ENCODE results near the gene DLGAP1. TPM values are rescaled to one million over a fixed set of nuclear protein-coding genes. Genes with fewer than 3 reads are reported as not detected.

Gene DLGAP1
- total RNA-seq, 3 donors from 2014 or later (not counting 1 experiment from before 2014, with no cell fraction given) = not detected

- no peak overlapping the region for H3K4me3 ChIP-seq (ENCODE audit: low read length)
- Mint-ChIP-seq H3K27ac (no peak overlapping the region), H3K27me3 (ENCODE audit: low read depth in 2 of 2) (peaks cover 9 to 11% of the 10 kb centered on the region in 2 donors), H3K4me3 (no peak overlapping the region), H3K4me1 (peaks cover 15 to 16% of the 10 kb centered on the region in 2 donors), H3K9me3 (no peaks in the 10 kb centered on the region), H3K36me3 (no peaks in the 10 kb centered on the region)
- peaks cover 12% of the 10 kb centered on the region for H3K4me1 ChIP-seq (ENCODE audit: control insufficient read depth, insufficient read depth, low read length)
- 94% methylated on average over 5 of the region's 5 CpGs for WGBS (ENCODE audit: insufficient coverage)
- no peak for DNase-seq
- TF ChIP-seq, protein P1, sequence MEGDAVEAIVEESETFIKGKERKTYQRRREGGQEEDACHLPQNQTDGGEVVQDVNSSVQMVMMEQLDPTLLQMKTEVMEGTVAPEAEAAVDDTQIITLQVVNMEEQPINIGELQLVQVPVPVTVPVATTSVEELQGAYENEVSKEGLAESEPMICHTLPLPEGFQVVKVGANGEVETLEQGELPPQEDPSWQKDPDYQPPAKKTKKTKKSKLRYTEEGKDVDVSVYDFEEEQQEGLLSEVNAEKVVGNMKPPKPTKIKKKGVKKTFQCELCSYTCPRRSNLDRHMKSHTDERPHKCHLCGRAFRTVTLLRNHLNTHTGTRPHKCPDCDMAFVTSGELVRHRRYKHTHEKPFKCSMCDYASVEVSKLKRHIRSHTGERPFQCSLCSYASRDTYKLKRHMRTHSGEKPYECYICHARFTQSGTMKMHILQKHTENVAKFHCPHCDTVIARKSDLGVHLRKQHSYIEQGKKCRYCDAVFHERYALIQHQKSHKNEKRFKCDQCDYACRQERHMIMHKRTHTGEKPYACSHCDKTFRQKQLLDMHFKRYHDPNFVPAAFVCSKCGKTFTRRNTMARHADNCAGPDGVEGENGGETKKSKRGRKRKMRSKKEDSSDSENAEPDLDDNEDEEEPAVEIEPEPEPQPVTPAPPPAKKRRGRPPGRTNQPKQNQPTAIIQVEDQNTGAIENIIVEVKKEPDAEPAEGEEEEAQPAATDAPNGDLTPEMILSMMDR (IDR thresholded peaks at IDR 0.05) = no peak
- no peaks in the 10 kb centered on the region for H3K27me3 ChIP-seq (ENCODE audit: control insufficient read depth, insufficient read depth, low read length)
- no peak for ATAC-seq
- intact Hi-C loops (cut with micrococcal nuclease) = no loop called here
- H3K27ac ChIP-seq (ENCODE audit: low read length) = no peak overlapping the region
- H3K36me3 ChIP-seq (ENCODE audit: control insufficient read depth, insufficient read depth, low read length) = no peaks in the 10 kb centered on the region
- H3K9me3 ChIP-seq (ENCODE audit: control insufficient read depth, insufficient read depth, low read length) = peaks cover 2% of the 10 kb centered on the region
These were observed 930.4 kb downstream of the DLGAP1 start for GRCh38 chr18:3524706-3525105.

- peaks cover 9 to 21% of the 10 kb centered on the region in 2 donors for H3K27me3 Mint-ChIP-seq (ENCODE audit: low read depth in 2 of 2)
- H3K9me3 Mint-ChIP-seq = no peaks in the 10 kb centered on the region
- Histone ChIP-seq H3K27ac (ENCODE audit: low read length) (no peak overlapping the region), H3K4me3 (ENCODE audit: low read length) (no peak overlapping the region), H3K27me3 (ENCODE audit: control insufficient read depth, insufficient read depth, low read length) (no peaks in the 10 kb centered on the region), H3K4me1 (ENCODE audit: control insufficient read depth, insufficient read depth, low read length) (peaks cover under 1% of the 10 kb centered on the region), H3K36me3 (ENCODE audit: control insufficient read depth, insufficient read depth, low read length) (no peaks in the 10 kb centered on the region), H3K9me3 (ENCODE audit: control insufficient read depth, insufficient read depth, low read length) (peaks cover 2% of the 10 kb centered on the region)
- peaks cover under 1% of the 10 kb centered on the region in 2 donors for H3K4me1 Mint-ChIP-seq
- H3K27ac Mint-ChIP-seq = no peak overlapping the region
- DNase-seq (no peak), ATAC-seq (no peak)
- WGBS (ENCODE audit: insufficient coverage) = 95% methylated on average over 11 of the region's 11 CpGs
- intact Hi-C loops (cut with micrococcal nuclease) = no loop called here
- H3K36me3 Mint-ChIP-seq = no peaks in the 10 kb centered on the region
- TF ChIP-seq, protein P1 (IDR thresholded peaks at IDR 0.05) = no peak
- no peak overlapping the region for H3K4me3 Mint-ChIP-seq
These were observed 934.6 kb downstream of the DLGAP1 start for GRCh38 chr18:3520230-3521085.

GRCh38 chr18:3514312-3515216 lies 940.5 kb downstream of the DLGAP1 start:
- H3K9me3 ChIP-seq (ENCODE audit: control insufficient read depth, insufficient read depth, low read length) = no peaks in the 10 kb centered on the region
- TF ChIP-seq, protein P1 (IDR thresholded peaks at IDR 0.05) = no peak
- H3K36me3 ChIP-seq (ENCODE audit: control insufficient read depth, insufficient read depth, low read length) = no peaks in the 10 kb centered on the region
- H3K27ac ChIP-seq (ENCODE audit: low read length) = no peak overlapping the region
- H3K4me1 ChIP-seq (ENCODE audit: control insufficient read depth, insufficient read depth, low read length) = peaks cover 14% of the 10 kb centered on the region
- no peak overlapping the region for H3K4me3 Mint-ChIP-seq
- DNase-seq (no peak), ATAC-seq (no peak)
- H3K4me3 ChIP-seq (ENCODE audit: low read length) = no peak overlapping the region
- no peaks in the 10 kb centered on the region for H3K36me3 Mint-ChIP-seq
- no peaks in the 10 kb centered on the region for H3K27me3 ChIP-seq (ENCODE audit: control insufficient read depth, insufficient read depth, low read length)
- no peaks in the 10 kb centered on the region for H3K9me3 Mint-ChIP-seq
- H3K4me1 Mint-ChIP-seq = peaks cover 24 to 26% of the 10 kb centered on the region in 2 donors
- intact Hi-C loops (cut with micrococcal nuclease) = no loop called here
- H3K27ac Mint-ChIP-seq = no peak overlapping the region
- WGBS (ENCODE audit: insufficient coverage) = 89% methylated on average over 15 of the region's 15 CpGs
- peaks cover 7 to 13% of the 10 kb centered on the region in 2 donors for H3K27me3 Mint-ChIP-seq (ENCODE audit: low read depth in 2 of 2)
